Measurements from ENCODE around the gene UTP4.

DNA sequence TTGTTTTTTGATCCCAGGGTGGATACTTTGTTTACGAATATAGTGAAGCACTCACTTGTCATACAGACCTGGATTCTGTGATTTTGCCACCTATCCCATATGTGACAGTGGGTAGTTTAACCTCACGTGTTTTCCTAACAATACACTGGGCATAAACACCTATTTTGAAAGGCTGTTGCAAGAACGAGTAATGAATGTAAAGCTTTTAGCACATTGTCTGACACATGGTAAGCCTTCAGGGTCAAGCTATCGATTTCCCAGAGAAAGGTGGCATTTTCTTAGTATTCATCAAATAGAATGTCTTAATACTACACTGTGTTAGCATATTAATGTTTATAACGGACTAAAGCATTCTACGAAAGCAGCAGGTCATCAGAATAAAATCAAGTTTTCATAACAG lies 2.0 kb upstream of the UTP4 start:
- no peak for TF ChIP-seq POLR2AphosphoS5 (IDR thresholded peaks at IDR 0.05)
- TF ChIP-seq, protein P1, sequence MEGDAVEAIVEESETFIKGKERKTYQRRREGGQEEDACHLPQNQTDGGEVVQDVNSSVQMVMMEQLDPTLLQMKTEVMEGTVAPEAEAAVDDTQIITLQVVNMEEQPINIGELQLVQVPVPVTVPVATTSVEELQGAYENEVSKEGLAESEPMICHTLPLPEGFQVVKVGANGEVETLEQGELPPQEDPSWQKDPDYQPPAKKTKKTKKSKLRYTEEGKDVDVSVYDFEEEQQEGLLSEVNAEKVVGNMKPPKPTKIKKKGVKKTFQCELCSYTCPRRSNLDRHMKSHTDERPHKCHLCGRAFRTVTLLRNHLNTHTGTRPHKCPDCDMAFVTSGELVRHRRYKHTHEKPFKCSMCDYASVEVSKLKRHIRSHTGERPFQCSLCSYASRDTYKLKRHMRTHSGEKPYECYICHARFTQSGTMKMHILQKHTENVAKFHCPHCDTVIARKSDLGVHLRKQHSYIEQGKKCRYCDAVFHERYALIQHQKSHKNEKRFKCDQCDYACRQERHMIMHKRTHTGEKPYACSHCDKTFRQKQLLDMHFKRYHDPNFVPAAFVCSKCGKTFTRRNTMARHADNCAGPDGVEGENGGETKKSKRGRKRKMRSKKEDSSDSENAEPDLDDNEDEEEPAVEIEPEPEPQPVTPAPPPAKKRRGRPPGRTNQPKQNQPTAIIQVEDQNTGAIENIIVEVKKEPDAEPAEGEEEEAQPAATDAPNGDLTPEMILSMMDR (IDR thresholded peaks at IDR 0.05), result no peak

All from gastroesophageal sphincter (tissue), 3 donors.